Prostate gland (tissue), 2 donors: ENCODE measurements around the gene NUP88. TPM values are rescaled to one million over a fixed set of nuclear protein-coding genes. Genes with fewer than 3 reads are reported as not detected.

Experiments used
- DNase-seq: peaks from one replicate; pipeline ENCODE4 v3.0.0-alpha.2; 2019; ENCODE audit warnings: low spot score
- H3K27ac ChIP-seq, 2 donors: fragments of 200-600 bp; sonication (generic); 2 replicates each; pipeline ENCODE4 v1.5.1; 2017 to 2019
- H3K27me3 ChIP-seq: fragments of 200-600 bp; sonication (generic); replicated peaks from 2 replicates; pipeline ENCODE4 v1.5.1; 2019; ENCODE audit not compliant: insufficient read depth
- H3K36me3 ChIP-seq, 2 donors: fragments of 200-600 bp; sonication (generic); 1 replicate in 1 of 2; 2 replicates in 1 of 2; pipeline versions ENCODE4 v1.5.1 to v1.8.1; 2017 to 2019
- H3K4me1 ChIP-seq: fragments of 200-600 bp; sonication (generic); replicated peaks from 2 replicates; pipeline ENCODE4 v1.5.1; 2019
- H3K4me3 ChIP-seq, 2 donors: fragments of 200-600 bp; sonication (generic); 2 replicates each; pipeline ENCODE4 v1.5.1; 2017 to 2019
- H3K9me3 ChIP-seq: fragments of 200-600 bp; sonication (generic); 2 replicates; pipeline ENCODE4 v1.5.1; 2017
- CTCF ChIP-seq, 4 experiments: fragments of 200-600 bp in 2 of 4; fragments of 450-650 bp in 2 of 4; sonication (generic) in 2 of 4; IDR thresholded peaks; 1 replicate in 3 of 4; 2 replicates in 1 of 4; pipeline ENCODE4 v1.5.1; 2016 to 2019; ENCODE audit warnings: antibody characterized with exemption in 4 of 4, mild to moderate bottlenecking in 2 of 4, moderate library complexity in 2 of 4
- POLR2A ChIP-seq: fragments of 450-650 bp; IDR thresholded peaks from one replicate; pipeline ENCODE4 v1.6.1; 2016; ENCODE audit warnings: antibody characterized with exemption, mild to moderate bottlenecking
- POLR2AphosphoS5 ChIP-seq: sonication (generic); formaldehyde crosslinking; IDR thresholded peaks from one replicate; pipeline ENCODE4 v1.6.1; 2017; ENCODE audit warnings: antibody characterized with exemption
- WGBS: methylation state at CpG from one replicate; pipeline ENCODE4 v1.1.5; 2018; 5-methylcytosine and 5-hydroxymethylcytosine counted together
- intact Hi-C: fragments of 100-400 bp; cut with DNase I; formaldehyde crosslinking; loops from one replicate; pipeline ENCODE4 v1.14.2; 2022
- total RNA-seq, 2 donors: library from RNA; depleted of rRNA; stranded (reverse); fragments of >200 nt; gene quantifications; one replicate each; pipeline ENCODE4 v1.1.0, GENCODE V29; 2016

NUP88 gene
- total RNA-seq, 2 donors from 2014 or later: 64.8 to 105 TPM

GRCh38 chr17:5378566-5379207, 40.8 kb downstream of the NUP88 start:
- Histone ChIP-seq H3K9me3 (no peaks in the 10 kb centered on the region), H3K27me3 (no peaks in the 10 kb centered on the region), H3K27ac (no peak overlapping the region), H3K4me3 (no peak overlapping the region), H3K4me1 (no peaks in the 10 kb centered on the region), H3K36me3 (peaks cover 19 to 21% of the 10 kb centered on the region in 2 donors)
- DNase-seq: no peak
- WGBS: 98% methylated on average over 3 of the region's 3 CpGs
- no peak for TF ChIP-seq CTCF (IDR thresholded peaks at IDR 0.05)
- no peak for TF ChIP-seq POLR2A
- TF ChIP-seq POLR2AphosphoS5: no peak
- intact Hi-C loops: no loop called here

GRCh38 chr17:5373112-5373511, 46.4 kb downstream of the NUP88 start:
- H3K27ac ChIP-seq: peak overlapping the region in 1 of 2 donors; percentile 8
- no peaks in the 10 kb centered on the region for H3K27me3 ChIP-seq
- WGBS: 58% methylated on average over 6 of the region's 6 CpGs
- H3K4me3 ChIP-seq: no peak overlapping the region
- intact Hi-C loops: no loop called here
- no peaks in the 10 kb centered on the region for H3K4me1 ChIP-seq
- DNase-seq: no peak
- TF ChIP-seq POLR2AphosphoS5: no peak
- TF ChIP-seq CTCF (IDR thresholded peaks at IDR 0.05): no peak
- TF ChIP-seq POLR2A: no peak
- H3K36me3 ChIP-seq: peaks cover 3 to 4% of the 10 kb centered on the region in 2 donors
- H3K9me3 ChIP-seq: no peaks in the 10 kb centered on the region

GRCh38 chr17:5370411-5370810, 49.1 kb downstream of the NUP88 start:
- H3K4me3 ChIP-seq: no peak overlapping the region
- WGBS: 87% methylated on average over 4 of the region's 4 CpGs
- H3K36me3 ChIP-seq: no peaks in the 10 kb centered on the region
- no peaks in the 10 kb centered on the region for H3K9me3 ChIP-seq
- no peak for DNase-seq
- no peak overlapping the region for H3K27ac ChIP-seq
- intact Hi-C loops: no loop called here
- no peaks in the 10 kb centered on the region for H3K4me1 ChIP-seq
- no peaks in the 10 kb centered on the region for H3K27me3 ChIP-seq
- no peak for TF ChIP-seq POLR2A
- TF ChIP-seq POLR2AphosphoS5: no peak
- TF ChIP-seq CTCF (IDR thresholded peaks at IDR 0.05): no peak

- Histone ChIP-seq H3K4me3 (no peak overlapping the region), H3K9me3 (no peaks in the 10 kb centered on the region), H3K4me1 (no peaks in the 10 kb centered on the region), H3K27ac (no peak overlapping the region), H3K36me3 (peaks cover 0 to 5% of the 10 kb centered on the region in 2 donors), H3K27me3 (no peaks in the 10 kb centered on the region)
- TF ChIP-seq POLR2AphosphoS5: no peak
- TF ChIP-seq POLR2A: no peak
- no peak for TF ChIP-seq CTCF (IDR thresholded peaks at IDR 0.05)
- intact Hi-C loops: no loop called here
- no peak for DNase-seq
- 82% methylated on average over 6 of the region's 6 CpGs for WGBS
Measured at GRCh38 chr17:5365831-5366230, 53.6 kb downstream of the NUP88 start.

- intact Hi-C loops: no loop called here
- Histone ChIP-seq H3K4me1 (no peaks in the 10 kb centered on the region), H3K27ac (no peak overlapping the region), H3K9me3 (no peaks in the 10 kb centered on the region), H3K36me3 (peaks cover 0 to 5% of the 10 kb centered on the region in 2 donors), H3K27me3 (no peaks in the 10 kb centered on the region), H3K4me3 (no peak overlapping the region)
- DNase-seq: no peak
- TF ChIP-seq POLR2A (no peak), CTCF (IDR thresholded peaks at IDR 0.05) (no peak), POLR2AphosphoS5 (no peak)
Measured at GRCh38 chr17:5364696-5365095, 54.8 kb downstream of the NUP88 start.
